OCI-LY1 (cell line): ENCODE data around the gene TIRAP.

ENCODE experiments used
- H2AFZ ChIP-seq: fragments of 200-600 bp; sonication (generic), shearing (Covaris generic); 2 replicates; pipeline ENCODE4 v1.6.0; 2014; ENCODE audit warnings: antibody characterized with exemption, mild to moderate bottlenecking, low read length
- H3F3A ChIP-seq: fragments of 200-600 bp; sonication (generic), shearing (Covaris generic); 2 replicates; pipeline ENCODE4 v1.6.0; 2014; ENCODE audit warnings: mild to moderate bottlenecking, antibody characterized with exemption, low read length, moderate library complexity; ENCODE audit not compliant: insufficient read depth
- H3K27ac ChIP-seq: fragments of 200-600 bp; sonication (generic); 2 replicates; pipeline ENCODE4 v1.5.1; 2014; ENCODE audit warnings: low read length, mixed run types, mild to moderate bottlenecking, low read depth; ENCODE audit not compliant: poor library complexity, severe bottlenecking
- H3K27me3 ChIP-seq: fragments of 200-600 bp; sonication (generic); 2 replicates; pipeline ENCODE4 v1.6.0; 2014; ENCODE audit warnings: antibody characterized with exemption, mild to moderate bottlenecking, low read length, moderate library complexity; ENCODE audit not compliant: insufficient read depth
- H3K36me3 ChIP-seq: fragments of 200-600 bp; sonication (generic); 2 replicates; pipeline ENCODE4 v1.6.1; 2014; ENCODE audit warnings: mild to moderate bottlenecking, antibody characterized with exemption, low read length, moderate library complexity, mixed read lengths; ENCODE audit not compliant: insufficient read depth
- H3K4me1 ChIP-seq: fragments of 200-600 bp; sonication (generic); 2 replicates; pipeline ENCODE4 v1.5.1; 2014; ENCODE audit warnings: mild to moderate bottlenecking, low read length, moderate library complexity; ENCODE audit not compliant: insufficient read depth, severe bottlenecking
- H3K4me2 ChIP-seq: fragments of 200-600 bp; sonication (generic), shearing (Covaris generic); 2 replicates; pipeline ENCODE4 v1.6.1; 2014; ENCODE audit warnings: low read length
- H3K4me3 ChIP-seq: fragments of 200-600 bp; sonication (generic); 2 replicates; pipeline ENCODE4 v1.5.1; 2014; ENCODE audit warnings: low read length, low read depth, mild to moderate bottlenecking, mixed read lengths; ENCODE audit not compliant: poor library complexity, severe bottlenecking
- H3K79me2 ChIP-seq: fragments of 200-600 bp; shearing (Covaris generic); 2 replicates; pipeline ENCODE4 v1.6.1; 2016; ENCODE audit warnings: mixed run types, low read length, mixed read lengths; ENCODE audit not compliant: insufficient read depth
- H3K9ac ChIP-seq: fragments of 200-600 bp; sonication (generic), shearing (Covaris generic); 2 replicates; pipeline ENCODE4 v1.6.1; 2014; ENCODE audit warnings: mild to moderate bottlenecking, low read length, mixed read lengths
- H3K9me2 ChIP-seq: fragments of 200-600 bp; sonication (generic), shearing (Covaris generic); 2 replicates; pipeline ENCODE4 v1.6.1; 2014; ENCODE audit warnings: low read depth, mild to moderate bottlenecking, low read length, mixed read lengths
- H3K9me3 ChIP-seq: fragments of 200-600 bp; shearing (Covaris generic); 2 replicates; pipeline ENCODE4 v1.6.1; 2014; ENCODE audit warnings: low read length, mixed read lengths
- H4K20me1 ChIP-seq: fragments of 200-600 bp; sonication (generic), shearing (Covaris generic); 2 replicates; pipeline ENCODE4 v1.6.0; 2016; ENCODE audit warnings: mild to moderate bottlenecking, low read length; ENCODE audit not compliant: insufficient read depth
- EZH2 ChIP-seq: fragments of 200-600 bp; sonication (generic), shearing (Covaris generic); IDR thresholded peaks from 2 replicates; pipeline ENCODE4 v1.8.0; 2017; ENCODE audit warnings: borderline replicate concordance, mixed run types, mild to moderate bottlenecking, antibody characterized with exemption, low read length, moderate library complexity, mixed read lengths
- TF ChIP-seq, protein P1 (sequence below): fragments of 200-600 bp; sonication (generic), shearing (Covaris generic); IDR thresholded peaks from 2 replicates; pipeline ENCODE4 v1.5.1; 2017; ENCODE audit warnings: mild to moderate bottlenecking, antibody characterized with exemption, low read length, moderate library complexity, mixed read lengths

TIRAP gene

GRCh38 chr11:126337474-126338241 is 54.8 kb downstream of the TIRAP start:
- Histone ChIP-seq H2AFZ (no peak overlapping the region), H4K20me1 (no peaks in the 10 kb centered on the region), H3K27ac (no peak overlapping the region), H3K9ac (no peak overlapping the region), H3K4me1 (no peaks in the 10 kb centered on the region), H3K27me3 (no peaks in the 10 kb centered on the region), H3K36me3 (peaks cover 54% of the 10 kb centered on the region), H3K9me3 (no peaks in the 10 kb centered on the region), H3K4me3 (no peak overlapping the region), H3K4me2 (no peak overlapping the region), H3K9me2 (no peaks in the 10 kb centered on the region), H3K79me2 (no peaks in the 10 kb centered on the region), H3F3A (no peaks in the 10 kb centered on the region)
- no peak for TF ChIP-seq EZH2
- TF ChIP-seq, protein P1, sequence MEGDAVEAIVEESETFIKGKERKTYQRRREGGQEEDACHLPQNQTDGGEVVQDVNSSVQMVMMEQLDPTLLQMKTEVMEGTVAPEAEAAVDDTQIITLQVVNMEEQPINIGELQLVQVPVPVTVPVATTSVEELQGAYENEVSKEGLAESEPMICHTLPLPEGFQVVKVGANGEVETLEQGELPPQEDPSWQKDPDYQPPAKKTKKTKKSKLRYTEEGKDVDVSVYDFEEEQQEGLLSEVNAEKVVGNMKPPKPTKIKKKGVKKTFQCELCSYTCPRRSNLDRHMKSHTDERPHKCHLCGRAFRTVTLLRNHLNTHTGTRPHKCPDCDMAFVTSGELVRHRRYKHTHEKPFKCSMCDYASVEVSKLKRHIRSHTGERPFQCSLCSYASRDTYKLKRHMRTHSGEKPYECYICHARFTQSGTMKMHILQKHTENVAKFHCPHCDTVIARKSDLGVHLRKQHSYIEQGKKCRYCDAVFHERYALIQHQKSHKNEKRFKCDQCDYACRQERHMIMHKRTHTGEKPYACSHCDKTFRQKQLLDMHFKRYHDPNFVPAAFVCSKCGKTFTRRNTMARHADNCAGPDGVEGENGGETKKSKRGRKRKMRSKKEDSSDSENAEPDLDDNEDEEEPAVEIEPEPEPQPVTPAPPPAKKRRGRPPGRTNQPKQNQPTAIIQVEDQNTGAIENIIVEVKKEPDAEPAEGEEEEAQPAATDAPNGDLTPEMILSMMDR: no peak

DNA sequence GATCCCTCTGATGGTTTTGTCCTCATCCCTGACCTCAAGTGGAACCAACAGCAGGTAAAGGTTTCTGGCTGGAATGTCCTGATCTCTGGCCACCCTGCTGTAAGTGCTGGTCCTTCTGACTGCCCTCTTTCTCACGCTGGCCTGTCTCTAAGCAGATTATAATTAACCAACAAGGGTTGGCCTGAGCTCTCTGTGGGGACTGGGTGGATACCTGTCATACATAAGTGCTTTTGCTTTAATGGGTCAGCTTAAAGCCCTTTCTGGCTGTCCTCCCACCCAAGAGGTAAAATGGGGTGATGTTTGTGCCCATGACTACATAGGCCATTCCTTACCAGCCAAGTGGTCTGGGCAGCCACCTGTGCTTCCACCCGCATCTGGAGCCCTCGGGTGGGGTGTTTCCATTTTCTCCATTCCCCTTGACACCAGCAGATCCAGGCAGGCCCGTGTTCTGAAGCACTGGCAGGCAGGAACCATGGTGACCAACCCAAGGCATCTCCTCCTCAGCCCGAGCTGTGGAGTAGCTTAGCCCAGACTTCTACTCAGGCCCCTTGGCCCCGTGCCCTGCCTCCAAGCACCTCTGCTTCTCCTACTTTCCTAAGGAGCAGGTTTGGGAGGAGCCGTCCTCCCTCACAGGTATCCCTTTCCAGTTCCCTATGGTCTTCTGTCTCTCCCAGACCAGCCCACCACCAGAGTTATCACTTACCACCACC is 55.6 kb downstream of the TIRAP start:
- Histone ChIP-seq H3K27ac (no peak overlapping the region), H3K4me3 (no peak overlapping the region), H3K79me2 (no peaks in the 10 kb centered on the region), H3K9ac (no peak overlapping the region), H3K27me3 (no peaks in the 10 kb centered on the region), H3K9me2 (no peaks in the 10 kb centered on the region), H2AFZ (no peak overlapping the region), H3K4me1 (no peaks in the 10 kb centered on the region), H4K20me1 (no peaks in the 10 kb centered on the region), H3K9me3 (no peaks in the 10 kb centered on the region), H3K36me3 (peaks cover 53% of the 10 kb centered on the region; the same call in 1 of the 2 replicates), H3K4me2 (no peak overlapping the region), H3F3A (no peaks in the 10 kb centered on the region)
- TF ChIP-seq, protein P1: no peak
- no peak for TF ChIP-seq EZH2

DNA sequence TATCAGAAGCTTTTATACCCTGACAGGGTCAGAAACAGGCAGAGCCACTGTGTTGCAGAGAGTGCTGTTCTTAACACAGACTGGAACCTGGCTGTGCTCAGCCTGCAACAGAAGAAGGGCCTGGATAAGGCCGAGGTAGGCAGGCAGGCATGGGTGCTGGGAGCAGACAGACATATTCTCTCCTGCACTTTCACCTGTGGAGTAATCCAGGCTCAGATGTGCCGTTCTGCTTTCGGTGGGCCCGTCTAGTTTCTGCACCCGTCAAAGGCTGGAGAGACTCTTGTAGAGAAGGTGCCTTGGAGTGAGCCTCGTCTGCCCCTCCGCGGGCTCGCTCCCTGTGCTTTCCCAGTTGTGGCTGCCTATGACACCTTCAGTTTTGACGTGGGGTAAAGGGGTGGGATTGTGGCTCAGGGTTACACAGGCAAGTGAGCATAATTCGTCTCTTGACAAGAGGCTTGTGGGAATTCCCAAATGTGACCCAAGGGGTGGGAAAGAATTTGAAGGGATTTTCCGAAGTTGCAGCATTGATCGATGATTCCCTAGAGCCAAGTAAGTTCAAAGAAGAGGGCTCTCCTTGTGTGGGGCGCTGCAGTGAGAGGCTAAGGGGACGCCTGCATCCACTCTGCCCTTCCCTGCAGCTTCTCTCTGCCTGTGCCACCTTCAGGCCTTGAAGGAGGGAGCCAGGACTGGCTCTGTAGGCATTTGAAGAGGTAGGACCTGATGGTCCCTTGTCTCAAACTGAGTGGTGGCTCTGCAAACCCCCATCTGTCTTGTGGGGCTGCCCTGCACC is 56.4 kb downstream of the TIRAP start:
- H3K79me2 ChIP-seq: no peaks in the 10 kb centered on the region
- TF ChIP-seq EZH2: no peak
- TF ChIP-seq, protein P1: no peak
- H3K4me1 ChIP-seq: no peaks in the 10 kb centered on the region
- H3F3A ChIP-seq: no peaks in the 10 kb centered on the region
- peaks cover 56% of the 10 kb centered on the region; the same call in 1 of the 2 replicates for H3K36me3 ChIP-seq
- no peak overlapping the region for H3K4me3 ChIP-seq
- H3K4me2 ChIP-seq: no peak overlapping the region
- H3K27ac ChIP-seq: no peak overlapping the region
- H3K9me3 ChIP-seq: no peaks in the 10 kb centered on the region
- H3K9ac ChIP-seq: no peak overlapping the region
- no peaks in the 10 kb centered on the region for H4K20me1 ChIP-seq
- no peak overlapping the region for H2AFZ ChIP-seq
- H3K9me2 ChIP-seq: no peaks in the 10 kb centered on the region
- no peaks in the 10 kb centered on the region for H3K27me3 ChIP-seq
